Tibial nerve (tissue), 3 donors: ENCODE data around the gene MRPL20.

Experiments used
- POLR2A ChIP-seq, 2 donors: fragments of 450-650 bp; IDR thresholded peaks; one replicate each; pipeline ENCODE4 v1.6.1; 2017; ENCODE audit warnings: antibody characterized with exemption in 2 of 2, mild to moderate bottlenecking in 2 of 2, moderate library complexity in 2 of 2
- TF ChIP-seq, protein P1 (sequence below), 5 experiments: fragments of 200-600 bp in 3 of 5; fragments of 450-650 bp in 2 of 5; sonication (generic) in 3 of 5; IDR thresholded peaks; one replicate each; pipeline ENCODE4 v1.5.1; 2016 to 2019; ENCODE audit warnings: antibody characterized with exemption in 5 of 5, mild to moderate bottlenecking in 3 of 5, moderate library complexity in 2 of 5

DNA sequence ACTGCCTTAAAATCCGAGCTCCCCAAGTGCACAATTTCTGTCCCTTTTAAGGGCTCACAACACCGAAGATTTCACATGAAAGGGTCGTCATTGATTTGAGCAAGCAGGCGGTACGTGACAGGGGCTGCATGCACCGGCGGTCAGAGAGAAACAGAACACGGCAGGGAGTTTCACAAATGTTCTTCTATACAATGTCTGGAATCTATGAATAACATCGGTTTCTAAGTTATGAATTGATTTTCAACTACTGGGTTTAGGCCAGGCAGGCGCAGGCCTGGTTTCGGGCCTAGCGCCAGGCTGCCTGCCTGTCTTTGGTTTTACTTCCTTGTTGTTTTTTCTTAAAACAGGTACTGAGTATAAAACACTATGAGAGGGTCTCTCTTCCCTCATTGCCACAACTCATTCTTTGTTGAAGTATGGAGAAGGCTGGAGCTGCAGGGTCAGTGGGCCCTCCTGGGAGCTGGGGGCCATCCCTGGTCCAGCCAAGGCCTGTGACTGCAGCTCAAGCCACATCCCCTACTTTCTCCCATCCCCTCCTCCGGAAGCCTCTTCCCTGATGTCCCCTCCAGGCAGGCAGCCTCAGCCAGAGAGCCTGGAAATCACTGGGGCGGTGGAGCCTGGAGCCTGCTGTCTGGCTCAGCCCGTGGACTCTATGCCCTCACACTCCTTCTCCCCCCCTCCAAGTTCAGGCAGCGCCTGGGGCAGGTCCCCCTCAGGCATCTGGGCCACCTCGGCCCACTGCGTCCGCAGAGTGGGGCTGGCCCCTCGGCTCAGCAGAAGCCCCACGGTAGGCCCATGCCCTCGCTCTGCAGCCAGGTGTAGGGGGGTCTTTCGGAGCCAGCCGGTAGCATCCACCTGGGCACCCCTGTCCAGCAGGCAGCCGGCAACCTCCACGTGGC lies 11.6 kb upstream of the MRPL20 start:
- TF ChIP-seq, protein P1, sequence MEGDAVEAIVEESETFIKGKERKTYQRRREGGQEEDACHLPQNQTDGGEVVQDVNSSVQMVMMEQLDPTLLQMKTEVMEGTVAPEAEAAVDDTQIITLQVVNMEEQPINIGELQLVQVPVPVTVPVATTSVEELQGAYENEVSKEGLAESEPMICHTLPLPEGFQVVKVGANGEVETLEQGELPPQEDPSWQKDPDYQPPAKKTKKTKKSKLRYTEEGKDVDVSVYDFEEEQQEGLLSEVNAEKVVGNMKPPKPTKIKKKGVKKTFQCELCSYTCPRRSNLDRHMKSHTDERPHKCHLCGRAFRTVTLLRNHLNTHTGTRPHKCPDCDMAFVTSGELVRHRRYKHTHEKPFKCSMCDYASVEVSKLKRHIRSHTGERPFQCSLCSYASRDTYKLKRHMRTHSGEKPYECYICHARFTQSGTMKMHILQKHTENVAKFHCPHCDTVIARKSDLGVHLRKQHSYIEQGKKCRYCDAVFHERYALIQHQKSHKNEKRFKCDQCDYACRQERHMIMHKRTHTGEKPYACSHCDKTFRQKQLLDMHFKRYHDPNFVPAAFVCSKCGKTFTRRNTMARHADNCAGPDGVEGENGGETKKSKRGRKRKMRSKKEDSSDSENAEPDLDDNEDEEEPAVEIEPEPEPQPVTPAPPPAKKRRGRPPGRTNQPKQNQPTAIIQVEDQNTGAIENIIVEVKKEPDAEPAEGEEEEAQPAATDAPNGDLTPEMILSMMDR (IDR thresholded peaks at IDR 0.05) = no peak
- TF ChIP-seq POLR2A (IDR thresholded peaks at IDR 0.05) = no peak
